Spleen (tissue), 7 donors: ENCODE measurements around the gene RAD23B.

ENCODE experiments used
- CTCF ChIP-seq, 11 experiments: fragments of 200-600 bp in 7 of 11; fragments of 450-650 bp in 4 of 11; sonication (generic) in 4 of 11; IDR thresholded peaks in 8 of 11; conservative IDR thresholded peaks in 3 of 11; 1 replicate in 7 of 11; 2 replicates in 4 of 11; pipeline versions ENCODE4 v1.4.0 to v1.8.0; 2016 to 2021; ENCODE audit warnings: antibody characterized with exemption in 11 of 11, inconsistent platforms in 4 of 11, mild to moderate bottlenecking in 1 of 11
- POLR2A ChIP-seq, 3 donors: fragments of 450-650 bp; IDR thresholded peaks; one replicate each; pipeline ENCODE4 v1.5.1; 2017; ENCODE audit warnings: antibody characterized with exemption in 3 of 3, mild to moderate bottlenecking in 1 of 3
- POLR2AphosphoS5 ChIP-seq, 3 donors: sonication (generic); formaldehyde crosslinking; IDR thresholded peaks; one replicate each; pipeline ENCODE4 v1.5.1; 2017; ENCODE audit warnings: antibody characterized with exemption in 3 of 3
- donor health status: DM: no; HTN: no; CAD: no; lungs with moderate emphysema.
- donor health status: DM: no; HTN: no; CAD: no.
- donor health status: DM: no; HTN: no; CAD: no.

- TF ChIP-seq CTCF (IDR thresholded peaks at IDR 0.05 in 8 of 11, conservative IDR thresholded peaks at IDR 0.05 in 3 of 11) (no peak), POLR2A (IDR thresholded peaks at IDR 0.05) (no peak), POLR2AphosphoS5 (IDR thresholded peaks at IDR 0.05) (no peak)
Measured at GRCh38 chr9:107263289-107263688, 19.8 kb upstream of the RAD23B start.
